HTERT RPE-1 (cell line): Measurements from ENCODE around the gene NDUFA5.
"Not testable (repeated sequence)": the region's sequence is repeated elsewhere in the genome, so short reads cannot be mapped to it uniquely, and the experiment has no call there.

Experiments used
- in situ Hi-C: fragments of 300-500 bp; cut with MboI; formaldehyde crosslinking; loops from 4 replicates; pipeline ENCODE4 v1.14.3; 2020; ENCODE audit warnings: low sequenced_read_pairs

The NDUFA5 gene

DNA sequence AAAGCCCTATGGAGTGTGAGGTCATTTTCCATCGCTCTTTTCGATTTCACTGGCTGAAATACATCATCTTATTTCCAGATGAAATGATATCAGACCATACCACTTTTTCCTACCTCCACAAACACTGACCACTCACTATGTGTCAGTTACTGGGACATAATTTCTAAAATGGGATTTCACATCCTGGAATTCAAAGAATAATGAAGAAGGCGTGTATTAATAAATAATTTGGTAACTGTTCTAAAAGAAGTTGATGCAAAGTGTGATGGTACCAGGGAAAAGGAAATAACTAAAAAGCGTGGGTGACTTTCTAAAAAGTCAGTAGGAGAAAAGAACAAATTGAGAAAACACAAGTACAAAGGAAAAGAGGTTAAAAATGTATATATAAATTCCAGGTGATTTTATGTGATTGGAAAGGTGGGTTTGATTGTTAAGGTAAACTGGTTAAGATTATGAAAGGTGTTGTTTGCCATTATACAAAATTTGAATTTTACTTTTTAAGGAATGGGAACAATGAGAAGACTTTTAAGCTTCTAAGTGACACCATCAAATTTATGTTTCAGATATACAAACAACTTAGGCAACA, 764 bp upstream of the NDUFA5 start:
- in situ Hi-C loops: no loop called here

DNA sequence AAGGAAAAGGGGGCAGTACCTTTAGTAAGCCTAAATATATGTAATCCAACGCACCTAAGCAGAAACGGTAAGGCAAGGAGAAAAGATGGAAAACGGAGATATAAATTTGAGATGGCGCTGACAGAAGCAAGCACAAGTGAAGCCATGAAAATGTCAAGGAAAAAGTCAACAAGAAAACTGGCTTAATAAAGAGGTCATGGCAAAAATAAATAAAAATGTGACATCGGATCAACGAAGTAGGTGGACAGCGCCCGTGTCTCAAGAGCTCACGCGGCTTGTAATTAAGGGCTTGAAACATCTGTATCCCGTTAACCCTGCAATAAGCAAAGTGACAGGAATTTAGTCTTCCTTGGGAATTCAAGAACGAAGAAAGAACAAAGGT, 611 bp downstream of the NDUFA5 start:
- in situ Hi-C loops: no loop called here

DNA sequence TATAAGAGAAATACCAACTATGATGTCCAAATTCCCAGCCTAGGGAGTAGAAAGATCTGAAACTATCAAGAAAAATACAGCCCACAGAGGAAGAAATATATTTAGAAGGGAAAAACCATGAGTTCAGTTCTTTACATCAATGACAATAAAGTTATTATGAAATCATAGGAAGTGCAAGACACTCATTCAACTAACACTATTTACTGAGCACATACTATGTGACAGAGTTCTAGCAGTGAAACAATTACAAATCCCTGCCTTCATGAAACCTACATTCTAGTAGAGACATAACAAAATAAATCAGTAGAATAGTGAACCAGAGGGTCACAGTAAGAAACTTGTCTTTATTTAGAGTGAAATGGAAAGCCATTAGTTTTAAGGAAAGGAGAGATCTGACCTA, 2.1 kb downstream of the NDUFA5 start:
- in situ Hi-C loops: no loop called here

DNA sequence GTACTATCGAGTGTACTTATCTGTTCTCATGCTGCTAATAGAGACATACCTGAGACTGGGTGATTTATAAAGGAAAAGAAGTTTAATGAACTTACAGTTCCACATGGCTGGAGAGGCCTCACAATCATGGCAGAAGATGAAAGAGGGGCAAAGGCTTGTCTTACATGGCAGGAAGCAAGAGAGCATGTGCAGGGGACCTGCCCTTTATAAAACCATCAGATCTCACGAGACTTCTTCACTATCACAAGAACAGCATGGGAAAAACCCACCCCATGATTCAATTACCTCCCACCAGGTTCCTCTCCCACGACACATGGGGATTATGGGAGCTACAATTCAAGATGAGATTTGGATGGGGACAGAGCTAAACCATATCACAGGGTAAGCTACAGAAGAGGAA, 4.5 kb downstream of the NDUFA5 start:
- in situ Hi-C loops: no loop called here

DNA sequence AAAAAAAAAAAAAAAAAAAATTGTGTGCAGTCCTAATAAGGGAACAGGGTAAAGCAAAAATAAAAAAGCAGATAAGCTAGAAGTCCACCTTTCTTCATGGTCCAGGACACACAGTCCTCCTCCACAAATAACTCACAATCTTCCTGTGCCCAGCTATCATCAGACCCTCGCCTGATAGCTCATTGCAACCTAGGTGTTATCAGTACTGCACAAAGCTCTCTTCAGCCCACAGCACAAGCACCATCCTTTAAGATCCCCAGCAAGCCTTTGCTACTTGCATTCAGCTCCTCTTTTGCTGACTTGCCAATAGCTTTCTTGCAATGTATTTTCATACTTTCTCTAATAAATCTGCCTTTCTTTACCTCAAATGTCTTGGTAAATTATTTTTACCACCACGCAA, 5.0 kb downstream of the NDUFA5 start:
- in situ Hi-C loops: no loop called here

DNA sequence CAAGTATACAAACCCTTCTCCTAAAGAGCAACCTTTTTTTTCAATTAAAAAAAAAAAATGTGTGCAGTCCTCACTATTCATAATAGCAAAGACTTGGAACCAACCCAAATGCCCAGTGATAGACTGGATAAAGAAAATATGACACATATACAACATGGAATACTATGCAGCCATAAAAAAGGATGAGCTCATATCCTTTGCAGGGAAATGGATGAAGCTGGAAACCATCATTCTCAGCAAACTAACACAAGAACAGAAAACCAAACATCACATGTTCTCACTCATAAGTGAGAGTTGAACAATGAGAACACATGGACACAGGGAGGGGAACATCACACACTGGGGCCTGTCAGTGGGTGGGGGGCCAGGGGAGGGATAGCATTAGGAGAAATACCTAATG, 5.5 kb downstream of the NDUFA5 start:
- in situ Hi-C loops: not testable (repeated sequence)

DNA sequence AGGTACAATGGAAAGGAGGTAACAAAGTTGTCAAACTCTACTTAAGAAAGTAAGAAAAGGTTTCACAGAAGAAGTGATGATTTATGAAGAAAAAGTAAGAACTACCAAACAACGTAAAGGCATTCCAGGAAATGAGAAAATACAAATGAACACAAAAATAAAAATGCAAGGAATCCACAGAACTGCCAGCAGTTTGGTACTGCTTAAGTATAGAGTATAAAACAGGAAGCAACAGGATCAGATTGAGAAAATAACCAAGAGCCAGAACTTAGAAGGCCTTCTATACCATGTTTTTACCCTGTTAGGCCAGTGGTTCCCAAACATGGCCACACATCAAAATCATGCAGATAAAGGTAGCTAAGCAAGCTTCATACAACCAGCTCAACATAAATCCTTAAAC, 9.2 kb downstream of the NDUFA5 start:
- in situ Hi-C loops: no loop called here

DNA sequence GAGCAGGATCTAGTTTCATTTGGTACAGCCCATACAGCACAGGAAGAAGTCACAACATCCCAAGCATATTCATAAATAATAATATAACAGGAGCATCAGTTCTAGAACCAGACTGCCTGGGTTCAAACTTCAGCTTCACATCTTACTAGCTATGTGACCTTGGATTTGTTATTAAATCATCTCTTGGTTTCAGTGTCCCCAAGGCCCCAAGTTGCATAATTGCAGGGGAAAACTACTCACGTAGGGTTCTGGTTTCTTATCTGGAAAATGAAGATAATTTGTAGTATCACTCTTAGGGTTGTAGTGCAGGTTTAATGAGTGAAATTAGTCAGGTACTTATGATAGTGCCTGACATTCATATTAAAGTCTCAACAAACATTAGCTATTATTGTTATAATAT, 17.7 kb downstream of the NDUFA5 start:
- in situ Hi-C loops: no loop called here

DNA sequence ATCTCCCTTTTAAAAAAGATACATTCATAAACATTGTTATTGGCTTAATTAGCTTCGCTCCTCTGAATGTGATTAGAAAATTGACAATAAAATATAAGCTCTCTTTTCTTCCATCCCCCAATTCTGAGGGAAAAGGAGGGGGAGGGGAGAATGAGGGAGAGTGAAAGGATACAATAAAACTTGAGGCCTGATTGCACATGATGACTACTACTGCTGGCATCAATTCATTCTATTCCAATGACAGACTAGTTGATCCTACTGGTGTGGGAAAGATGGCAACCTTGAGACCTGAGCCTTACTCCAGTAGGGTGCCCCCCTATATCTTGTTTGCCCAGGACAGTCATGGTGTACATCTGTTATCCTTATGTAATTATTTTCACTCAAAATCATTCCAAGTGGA, 18.7 kb downstream of the NDUFA5 start:
- in situ Hi-C loops: no loop called here

DNA sequence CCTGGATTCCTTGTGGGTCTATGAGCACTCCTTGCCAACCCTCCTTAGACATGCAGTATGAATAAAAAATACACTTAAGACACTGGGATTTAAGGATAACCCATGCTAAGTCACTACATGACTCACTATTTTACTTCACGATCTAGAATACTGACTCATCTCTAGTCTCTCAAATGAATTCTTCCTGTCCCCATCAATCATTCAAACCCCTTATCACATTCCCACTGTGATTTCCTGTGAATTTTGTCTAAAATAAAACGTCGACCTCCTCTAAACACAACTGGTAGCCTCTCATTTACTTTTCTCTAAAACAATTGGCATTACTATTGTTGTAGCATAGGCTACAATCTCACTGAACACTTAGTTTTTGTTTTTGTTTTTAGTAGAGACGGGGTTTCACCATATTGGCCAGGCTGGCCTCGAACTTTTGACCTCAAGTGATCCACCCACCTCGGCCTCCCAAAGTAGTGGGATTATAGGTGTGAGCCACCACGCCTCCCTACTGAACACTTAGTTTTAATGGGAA, 19.4 kb downstream of the NDUFA5 start:
- in situ Hi-C loops: no loop called here

DNA sequence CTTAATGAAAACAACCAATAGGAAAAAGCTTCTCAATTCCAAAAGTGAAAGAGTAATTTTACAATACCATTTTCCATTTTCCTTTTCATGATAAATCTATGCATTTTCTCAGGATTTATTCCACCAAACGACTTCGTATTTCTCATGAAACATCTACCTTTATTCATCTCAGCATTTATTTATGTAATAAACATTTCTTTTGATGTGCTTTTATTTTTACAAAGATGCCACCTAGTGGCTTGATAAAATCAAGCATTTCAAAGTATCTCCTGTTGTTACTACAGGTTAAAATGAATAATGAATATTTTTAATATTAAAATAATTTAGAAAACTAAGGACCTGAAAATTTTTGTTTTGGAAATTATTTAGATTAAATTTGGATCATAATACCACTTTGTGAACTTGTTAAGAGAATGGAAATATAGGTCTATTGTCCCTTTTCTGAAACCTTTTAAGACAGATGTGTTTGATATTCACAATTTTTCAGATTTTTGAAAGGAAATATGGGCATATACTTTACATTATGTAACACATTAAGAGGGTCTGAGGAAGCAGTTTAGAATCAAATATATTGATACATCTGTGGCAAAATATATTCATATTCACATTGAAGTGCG, 20.5 kb downstream of the NDUFA5 start:
- in situ Hi-C loops: no loop called here

DNA sequence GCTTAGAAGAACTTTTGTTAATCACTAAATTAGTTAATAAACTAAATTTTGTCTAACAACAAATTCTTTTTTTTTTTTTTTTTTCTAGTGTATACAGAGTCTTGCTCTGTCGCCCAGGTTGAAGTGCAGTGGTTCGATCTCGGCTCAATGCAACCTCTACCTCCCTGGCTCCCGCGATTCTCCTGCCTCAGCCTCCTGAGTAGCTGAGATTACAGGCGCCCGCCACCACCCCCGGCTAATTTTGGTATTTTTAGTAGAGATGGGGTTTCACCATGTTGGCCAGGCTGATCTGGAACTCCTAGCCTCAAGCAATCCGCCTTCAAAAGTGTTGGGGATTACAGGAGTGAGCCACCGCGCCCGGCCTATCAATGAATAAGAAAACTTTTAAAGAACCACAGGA, 22.1 kb downstream of the NDUFA5 start:
- in situ Hi-C loops: no loop called here

DNA sequence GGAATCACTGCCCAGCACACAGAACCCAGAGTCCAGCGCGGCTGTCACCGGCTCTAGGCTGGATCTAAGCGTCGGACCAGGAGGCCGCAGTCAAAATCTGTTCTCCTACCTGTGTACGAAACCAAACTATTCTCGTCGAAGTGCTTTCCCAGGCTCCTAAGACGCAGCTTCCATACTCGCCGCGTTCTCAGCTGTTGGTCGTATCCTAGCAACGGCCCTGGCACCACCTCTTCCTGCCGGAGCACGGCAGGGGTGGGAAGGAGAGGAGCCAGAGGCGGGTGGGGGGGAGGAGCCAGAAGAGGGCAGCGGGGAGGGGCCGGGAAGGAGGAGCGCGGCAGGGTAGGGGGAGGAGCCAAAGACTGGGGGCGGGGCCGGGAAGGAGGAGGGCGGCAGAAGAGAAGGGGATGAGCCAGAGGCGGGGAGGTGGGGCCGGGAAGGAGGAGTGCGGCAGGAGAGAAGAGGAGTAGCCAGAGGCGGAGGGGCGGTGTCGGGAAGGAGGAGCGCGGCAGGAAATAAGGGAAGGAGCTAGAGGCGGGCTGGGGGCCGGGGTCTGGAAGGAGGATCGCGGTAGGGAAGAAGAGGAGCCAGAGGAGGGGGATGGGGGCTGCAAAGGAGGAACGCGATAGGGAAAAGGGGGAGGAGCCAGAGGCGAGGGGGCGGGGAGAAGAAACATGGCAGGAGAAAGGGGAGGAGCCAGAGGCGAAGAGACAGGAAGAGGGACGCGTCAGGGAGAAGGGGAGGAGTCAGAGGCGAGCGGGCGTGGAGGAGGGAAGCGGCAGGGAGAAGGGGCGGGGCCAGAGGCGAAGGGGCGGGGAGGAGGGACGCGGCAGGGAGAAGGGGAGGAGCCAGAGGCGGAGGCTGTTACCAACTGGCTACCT, 23.0 kb downstream of the NDUFA5 start, which contains the start of gene IQUB:
Gene IQUB (minus strand): TSS at position 213 of the 878 bp plus-strand sequence. CDS start 22,255 bp downstream, outside the sequence.
- in situ Hi-C loops: no loop called here

DNA sequence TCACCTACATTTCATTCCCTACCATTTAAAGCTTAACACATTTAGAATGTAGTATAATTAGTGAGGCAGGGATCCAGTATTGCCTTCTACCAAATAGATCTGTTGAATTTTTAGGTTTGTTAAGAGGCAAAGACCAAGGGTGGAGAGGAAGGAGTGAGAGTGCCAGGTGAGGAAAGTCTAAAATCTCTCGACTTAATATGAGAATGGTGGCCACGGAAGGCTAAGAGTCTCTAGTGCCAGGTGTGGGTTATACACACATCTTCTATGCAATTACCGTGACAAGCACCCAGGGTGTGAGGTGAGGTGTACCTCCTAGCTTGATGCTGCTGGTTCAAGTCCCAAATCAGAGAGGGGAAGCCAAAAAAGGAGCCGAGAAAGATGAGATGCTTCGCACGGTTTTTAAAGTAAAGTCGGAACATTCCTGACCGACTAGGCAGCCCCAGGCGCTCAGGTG, 23.7 kb downstream of the NDUFA5 start:
- in situ Hi-C loops: no loop called here

DNA sequence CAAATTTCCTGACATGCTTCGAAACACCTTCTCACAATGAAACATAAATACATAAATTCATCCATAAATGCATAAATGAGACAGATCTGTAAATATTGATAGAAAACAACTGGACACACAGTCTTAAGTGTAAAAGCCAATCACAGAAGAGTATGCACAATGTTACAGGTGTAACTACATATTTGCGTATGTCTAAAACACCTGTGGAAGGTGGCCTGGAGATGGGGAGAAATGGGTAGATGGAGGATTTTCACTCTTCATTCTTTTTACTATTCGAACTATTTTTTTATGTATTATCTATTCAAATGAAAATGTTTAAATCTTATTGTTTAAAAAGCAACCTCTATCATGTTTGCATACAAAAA, 24.1 kb downstream of the NDUFA5 start:
- in situ Hi-C loops: no loop called here

DNA sequence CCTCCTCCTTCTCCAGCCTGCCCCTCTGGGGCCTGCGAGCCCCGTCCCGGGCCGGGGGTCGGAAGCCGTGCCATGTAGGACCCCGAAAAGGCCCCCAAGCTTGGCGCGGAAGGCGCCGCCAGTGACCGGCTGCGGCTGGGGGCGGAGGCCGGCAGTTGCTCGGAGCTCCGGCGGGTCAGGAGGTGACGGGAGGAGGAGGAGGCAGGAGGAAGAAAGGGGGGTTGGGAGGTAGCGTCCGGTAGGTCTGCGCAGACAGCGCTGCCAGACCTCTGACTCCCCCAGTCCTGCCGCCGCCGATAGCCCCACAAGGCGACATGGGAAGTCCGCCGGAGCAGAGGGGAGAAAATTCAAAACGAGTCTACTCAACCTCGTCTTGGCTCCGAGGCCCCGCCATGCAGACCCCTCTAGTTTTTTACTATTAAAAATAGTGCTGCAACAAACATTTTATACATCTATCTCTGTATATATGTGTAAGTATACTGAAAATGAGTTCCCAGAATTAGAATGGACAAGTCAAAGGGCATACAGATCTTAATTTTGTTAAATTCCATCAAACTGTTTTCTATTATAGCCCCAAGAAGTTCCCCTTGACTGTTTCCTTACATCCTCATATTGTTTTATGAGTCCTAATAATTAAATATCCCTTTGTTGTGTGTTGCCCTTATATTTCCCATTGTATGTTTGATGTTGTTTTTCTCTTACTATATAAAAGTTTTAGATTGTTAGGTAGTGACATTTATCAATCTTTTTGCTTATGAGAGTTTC, 24.6 kb downstream of the NDUFA5 start:
- in situ Hi-C loops: not testable (repeated sequence)

DNA sequence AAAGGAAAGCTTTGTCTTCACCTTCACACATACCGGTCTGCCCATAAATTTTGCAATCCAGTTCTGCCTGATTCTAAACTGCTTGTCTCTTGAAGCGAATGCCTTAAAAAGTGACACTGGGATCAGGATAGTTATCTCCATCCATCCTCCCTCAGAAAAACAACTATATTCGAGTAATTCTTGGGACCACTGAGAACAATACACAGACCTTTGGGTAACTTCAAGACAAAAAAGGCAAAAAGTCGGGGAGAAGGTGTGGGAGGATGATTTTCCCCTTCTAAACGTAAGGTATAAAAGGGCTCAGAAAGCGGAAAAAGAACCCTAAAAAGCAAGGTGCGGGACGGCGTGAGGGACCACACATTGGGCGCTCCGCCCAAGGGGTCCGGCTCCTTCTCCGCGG, 25.3 kb downstream of the NDUFA5 start:
- in situ Hi-C loops: not testable (repeated sequence)

DNA sequence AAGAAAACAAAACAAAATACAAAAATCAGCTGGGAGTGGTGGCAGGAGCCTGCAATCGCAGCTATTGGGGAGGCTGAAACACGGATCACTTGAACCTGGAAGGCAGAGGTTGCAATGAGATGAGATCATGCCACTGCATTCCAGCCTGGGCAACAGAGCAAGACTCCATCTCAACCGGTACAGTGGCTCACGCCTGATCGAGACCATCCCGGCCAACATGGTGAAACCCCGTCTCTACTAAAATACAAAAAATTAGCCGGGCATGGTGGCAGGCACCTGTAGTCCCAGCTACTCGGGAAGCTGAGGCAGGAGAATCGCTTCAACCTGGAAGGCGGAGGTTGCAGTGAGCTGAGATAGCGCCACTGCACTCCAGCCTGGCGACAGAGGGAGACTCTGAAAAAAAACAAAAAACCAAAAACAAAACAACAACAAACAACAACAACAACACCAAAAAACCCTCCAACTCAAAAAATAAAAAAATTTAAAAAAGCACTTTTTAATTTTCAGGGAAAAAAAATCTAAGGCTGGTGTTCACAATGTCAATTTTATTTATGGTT, 27.5 kb downstream of the NDUFA5 start:
- in situ Hi-C loops: not testable (repeated sequence)

DNA sequence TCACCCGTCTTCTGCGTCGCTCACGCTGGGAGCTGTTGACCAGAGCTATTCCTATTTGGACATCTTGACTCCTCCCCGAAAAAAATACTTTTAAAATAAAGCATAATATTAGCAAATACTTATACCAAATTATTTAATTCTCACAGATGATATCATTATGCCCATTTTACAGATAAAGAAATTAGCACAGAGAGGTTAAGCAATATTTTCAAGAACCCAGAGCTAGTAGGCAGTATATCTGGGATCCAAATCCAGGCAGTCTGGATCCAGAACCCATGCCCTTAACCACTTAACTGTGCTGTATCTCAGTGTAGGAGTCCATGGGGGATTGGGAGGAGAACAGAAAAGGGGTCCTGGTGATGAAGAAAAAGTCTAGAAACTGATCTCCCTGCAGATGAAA, 29.4 kb downstream of the NDUFA5 start:
- in situ Hi-C loops: no loop called here

DNA sequence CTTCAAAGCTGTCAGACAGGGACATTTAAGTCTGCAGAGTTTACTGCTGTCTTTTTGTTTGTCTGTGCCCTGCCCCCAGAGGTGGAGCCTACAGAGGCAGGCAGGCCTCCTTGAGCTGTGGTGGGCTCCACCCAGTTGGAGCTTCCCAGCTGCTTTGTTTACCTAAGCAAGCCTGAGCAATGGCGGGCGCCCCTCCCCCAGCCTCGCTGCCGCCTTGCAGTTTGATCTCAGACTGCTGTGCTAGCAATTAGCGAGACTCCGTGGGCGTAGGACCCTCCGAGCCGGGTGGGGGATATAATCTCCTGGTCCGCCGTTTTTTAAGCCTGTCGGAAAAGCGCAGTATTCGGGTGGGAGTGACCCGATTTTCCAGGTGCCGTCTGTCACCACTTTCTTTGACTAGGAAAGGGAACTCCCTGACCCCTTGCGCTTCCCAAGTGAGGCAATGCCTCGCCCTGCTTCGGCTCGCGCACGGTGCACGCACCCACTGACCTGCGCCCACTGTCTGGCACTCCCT, 29.8 kb downstream of the NDUFA5 start:
- in situ Hi-C loops: not testable (repeated sequence)

DNA sequence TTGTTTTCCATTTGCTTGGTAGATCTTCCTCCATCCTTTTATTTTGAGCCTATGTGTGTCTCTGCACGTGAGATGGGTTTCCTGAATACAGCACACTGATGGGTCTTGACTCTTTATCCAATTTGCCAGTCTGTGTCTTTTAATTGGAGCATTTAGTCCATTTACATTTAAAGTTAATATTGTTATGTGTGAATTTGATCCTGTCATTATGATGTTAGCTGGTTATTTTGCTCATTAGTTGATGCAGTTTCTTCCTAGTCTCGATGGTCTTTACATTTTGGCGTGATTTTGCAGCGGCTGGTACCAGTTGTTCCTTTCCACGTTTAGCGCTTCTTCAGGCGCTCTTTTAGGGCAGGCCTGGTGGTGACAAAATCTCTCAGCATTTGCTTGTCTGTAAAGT, 31.1 kb downstream of the NDUFA5 start:
- in situ Hi-C loops: not testable (repeated sequence)
